Gastrocnemius medialis (tissue), 4 donors: ENCODE data around the gene SND1.

Source experiments
- CTCF ChIP-seq, 5 experiments: fragments of 450-650 bp in 3 of 5; fragments of 200-600 bp in 2 of 5; sonication (generic) in 2 of 5; IDR thresholded peaks in 4 of 5; conservative IDR thresholded peaks in 1 of 5; 1 replicate in 4 of 5; 2 replicates in 1 of 5; pipeline ENCODE4 v1.5.1; 2016 to 2019; ENCODE audit warnings: antibody characterized with exemption in 5 of 5, mild to moderate bottlenecking in 3 of 5, moderate library complexity in 3 of 5
- POLR2A ChIP-seq, 2 donors: fragments of 450-650 bp; IDR thresholded peaks; one replicate each; pipeline ENCODE4 v1.6.1; 2017; ENCODE audit warnings: antibody characterized with exemption in 2 of 2, mild to moderate bottlenecking in 2 of 2, moderate library complexity in 2 of 2

DNA sequence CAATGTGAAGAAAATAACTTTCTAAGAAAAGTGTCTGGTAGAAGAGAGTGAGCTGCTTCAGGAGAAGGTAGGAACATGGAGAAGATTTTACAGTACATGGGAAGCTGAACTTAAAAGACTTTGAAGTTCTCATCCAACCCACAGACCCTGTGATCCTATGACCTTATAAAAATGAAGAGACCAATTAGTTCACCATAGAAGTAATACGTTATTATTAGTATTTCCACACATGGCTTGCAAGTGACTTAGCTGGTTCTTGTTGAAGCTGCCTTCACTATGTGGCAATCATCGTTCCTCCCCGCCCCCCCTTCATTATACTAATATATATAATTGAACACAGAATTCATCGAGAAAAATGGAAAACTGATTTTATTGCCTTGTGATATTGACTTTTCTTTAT is 129.1 kb downstream of the SND1 start:
- TF ChIP-seq CTCF (IDR thresholded peaks at IDR 0.05 in 4 of 5, conservative IDR thresholded peaks at IDR 0.05 in 1 of 5) (no peak), POLR2A (IDR thresholded peaks at IDR 0.05) (no peak)
